ENCODE data around the gene ZBTB20.

Gene ZBTB20

GRCh38 chr3:115071601-115072000, 75.5 kb downstream of the ZBTB20 start:
- no peaks in the 10 kb centered on the region for H3K4me1 ChIP-seq (ENCODE audit: control insufficient read depth, insufficient read depth, low read length)
- H3K27ac ChIP-seq (ENCODE audit: low read length), result no peak overlapping the region
- no CpG with 5 or more reads among the region's 5 CpGs for WGBS (ENCODE audit: insufficient coverage, insufficient read length)
- no peaks in the 10 kb centered on the region for H3K27me3 ChIP-seq (ENCODE audit: control insufficient read depth, insufficient read depth, low read length)
- no peak overlapping the region for H3K4me3 ChIP-seq (ENCODE audit: low read length)
- H3K9me3 ChIP-seq (ENCODE audit: control insufficient read depth, insufficient read depth, low read length), result no peaks in the 10 kb centered on the region
- H3K36me3 ChIP-seq (ENCODE audit: control insufficient read depth, insufficient read depth, low read length), result no peaks in the 10 kb centered on the region
- DNase-seq (ENCODE audit: low read depth, low spot score), result no peak

DNA sequence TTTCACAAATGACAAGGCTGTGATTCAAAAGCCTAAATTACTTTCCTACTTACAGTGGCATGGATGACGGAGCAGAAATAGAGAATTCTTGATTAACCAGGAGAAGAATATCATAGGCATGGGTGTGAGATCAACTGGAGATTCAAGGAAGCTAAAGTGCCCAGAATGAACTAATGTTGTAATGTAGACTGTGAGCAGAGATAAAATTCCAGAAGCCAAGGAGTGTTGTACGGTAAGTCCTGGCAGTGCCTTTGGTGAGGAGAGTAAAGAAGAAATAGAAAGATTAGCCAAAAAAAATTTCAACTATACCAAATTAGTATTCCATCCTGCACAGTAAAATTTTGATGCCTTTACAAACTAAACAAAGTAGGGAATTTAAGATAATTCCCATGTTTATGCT, 75.9 kb downstream of the ZBTB20 start:
- DNase-seq (ENCODE audit: low read depth, low spot score), result no peak
- Histone ChIP-seq H3K27me3 (ENCODE audit: control insufficient read depth, insufficient read depth, low read length) (no peaks in the 10 kb centered on the region), H3K9me3 (ENCODE audit: control insufficient read depth, insufficient read depth, low read length) (no peaks in the 10 kb centered on the region), H3K36me3 (ENCODE audit: control insufficient read depth, insufficient read depth, low read length) (no peaks in the 10 kb centered on the region), H3K4me3 (ENCODE audit: low read length) (no peak overlapping the region), H3K27ac (ENCODE audit: low read length) (no peak overlapping the region), H3K4me1 (ENCODE audit: control insufficient read depth, insufficient read depth, low read length) (no peaks in the 10 kb centered on the region)
- WGBS (ENCODE audit: insufficient coverage, insufficient read length), result no CpG with 5 or more reads among the region's 2 CpGs

DNA sequence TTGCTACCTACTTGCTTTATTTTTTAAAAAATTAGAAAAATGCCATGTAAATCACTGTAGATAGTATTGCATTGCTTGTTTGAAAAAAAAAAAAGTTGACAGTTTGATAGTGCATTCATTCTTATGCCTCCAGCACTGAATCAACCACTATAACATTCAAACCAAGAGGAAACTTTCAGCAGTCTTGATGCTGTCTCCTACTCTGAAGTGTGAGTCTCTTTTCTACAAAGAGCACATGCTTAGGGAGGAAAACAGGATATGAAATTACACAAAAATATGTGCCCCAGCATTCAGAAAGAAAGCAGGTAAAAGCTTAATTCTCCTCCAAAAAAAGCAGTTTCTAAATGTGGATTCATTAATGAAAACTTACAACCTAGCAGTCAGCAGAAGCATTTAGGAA, 78.3 kb downstream of the ZBTB20 start:
- Histone ChIP-seq H3K27me3 (ENCODE audit: control insufficient read depth, insufficient read depth, low read length) (no peaks in the 10 kb centered on the region), H3K4me3 (ENCODE audit: low read length) (no peak overlapping the region), H3K9me3 (ENCODE audit: control insufficient read depth, insufficient read depth, low read length) (no peaks in the 10 kb centered on the region), H3K27ac (ENCODE audit: low read length) (no peak overlapping the region), H3K4me1 (ENCODE audit: control insufficient read depth, insufficient read depth, low read length) (no peaks in the 10 kb centered on the region), H3K36me3 (ENCODE audit: control insufficient read depth, insufficient read depth, low read length) (no peaks in the 10 kb centered on the region)
- DNase-seq (ENCODE audit: low read depth, low spot score), result no peak

DNA sequence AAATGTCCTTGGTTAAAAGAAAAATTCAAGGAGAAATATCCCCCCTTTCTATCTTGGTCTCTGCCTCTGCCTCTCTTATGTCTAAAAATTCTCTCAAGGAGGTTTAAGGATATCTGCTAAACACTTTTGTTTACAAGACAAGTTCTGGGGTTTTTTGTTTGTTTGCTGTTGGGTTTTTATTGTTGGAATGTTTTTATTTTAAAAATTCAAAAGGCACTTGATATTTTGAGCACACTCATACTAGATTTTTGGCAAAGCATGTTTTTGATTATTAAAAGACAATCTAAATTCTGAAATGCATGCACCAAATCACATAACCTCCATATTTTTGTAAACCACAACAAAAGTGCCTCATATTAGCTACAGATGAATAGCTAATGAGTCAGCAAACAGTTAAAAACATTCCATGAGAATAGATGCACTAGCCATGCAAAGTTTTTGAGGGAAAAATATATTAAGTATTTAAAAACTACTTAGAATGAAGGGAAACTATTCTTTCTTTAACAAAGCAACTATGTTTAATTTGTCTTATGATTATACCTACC, 84.6 kb downstream of the ZBTB20 start:
- Histone ChIP-seq H3K9me3 (ENCODE audit: control insufficient read depth, insufficient read depth, low read length) (no peaks in the 10 kb centered on the region), H3K27ac (ENCODE audit: low read length) (no peak overlapping the region), H3K27me3 (ENCODE audit: control insufficient read depth, insufficient read depth, low read length) (no peaks in the 10 kb centered on the region), H3K4me3 (ENCODE audit: low read length) (no peak overlapping the region), H3K36me3 (ENCODE audit: control insufficient read depth, insufficient read depth, low read length) (no peaks in the 10 kb centered on the region), H3K4me1 (ENCODE audit: control insufficient read depth, insufficient read depth, low read length) (no peaks in the 10 kb centered on the region)
- DNase-seq (ENCODE audit: low read depth, low spot score), result no peak

DNA sequence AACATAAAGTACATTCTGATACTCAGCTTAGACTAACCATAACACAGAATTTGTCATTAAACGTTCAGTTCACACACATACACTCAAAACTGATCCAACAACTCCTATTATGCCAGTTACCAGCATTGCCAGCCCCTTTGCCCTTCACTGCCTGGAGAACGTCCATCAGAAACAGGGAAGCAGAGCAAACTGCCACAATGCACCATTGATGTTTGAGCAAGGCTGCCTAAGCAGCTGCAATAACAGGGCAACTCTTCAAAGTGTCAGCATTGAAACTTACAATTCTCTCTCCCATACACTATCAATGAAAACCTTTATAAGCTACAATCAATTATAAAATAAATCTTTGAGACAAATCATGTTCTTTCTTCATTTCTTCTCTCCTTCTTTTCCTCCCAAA, 85.1 kb downstream of the ZBTB20 start:
- no peaks in the 10 kb centered on the region for H3K36me3 ChIP-seq (ENCODE audit: control insufficient read depth, insufficient read depth, low read length)
- DNase-seq (ENCODE audit: low read depth, low spot score), result no peak
- H3K9me3 ChIP-seq (ENCODE audit: control insufficient read depth, insufficient read depth, low read length), result no peaks in the 10 kb centered on the region
- no peak overlapping the region for H3K27ac ChIP-seq (ENCODE audit: low read length)
- WGBS (ENCODE audit: insufficient coverage, insufficient read length), result no CpG with 5 or more reads among the region's 2 CpGs
- H3K4me3 ChIP-seq (ENCODE audit: low read length), result no peak overlapping the region
- no peaks in the 10 kb centered on the region for H3K4me1 ChIP-seq (ENCODE audit: control insufficient read depth, insufficient read depth, low read length)
- H3K27me3 ChIP-seq (ENCODE audit: control insufficient read depth, insufficient read depth, low read length), result no peaks in the 10 kb centered on the region

DNA sequence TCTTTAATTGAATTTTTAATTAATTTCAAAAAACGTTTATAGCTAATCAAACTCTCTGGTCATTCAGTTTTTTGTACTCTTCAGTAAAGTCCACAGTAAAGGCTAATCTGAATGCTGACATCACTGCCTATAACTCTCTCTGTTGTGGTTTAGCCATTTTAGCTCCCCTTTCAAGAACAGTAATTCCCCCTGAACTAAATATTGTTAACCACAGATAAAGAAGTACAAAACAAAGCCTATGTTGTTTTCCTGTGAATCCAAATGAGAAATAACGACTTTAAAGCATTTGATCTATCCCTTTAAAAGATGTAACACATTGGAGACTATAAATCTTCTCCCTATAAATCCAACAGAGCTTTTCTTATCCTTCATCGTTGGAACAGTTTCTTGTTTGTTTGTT, 94.2 kb downstream of the ZBTB20 start:
- Histone ChIP-seq H3K27me3 (ENCODE audit: control insufficient read depth, insufficient read depth, low read length) (no peaks in the 10 kb centered on the region), H3K36me3 (ENCODE audit: control insufficient read depth, insufficient read depth, low read length) (no peaks in the 10 kb centered on the region), H3K4me1 (ENCODE audit: control insufficient read depth, insufficient read depth, low read length) (no peaks in the 10 kb centered on the region), H3K27ac (ENCODE audit: low read length) (no peak overlapping the region), H3K9me3 (ENCODE audit: control insufficient read depth, insufficient read depth, low read length) (no peaks in the 10 kb centered on the region), H3K4me3 (ENCODE audit: low read length) (no peak overlapping the region)
- no CpG with 5 or more reads among the region's 3 CpGs for WGBS (ENCODE audit: insufficient coverage, insufficient read length)
- DNase-seq (ENCODE audit: low read depth, low spot score), result no peak

DNA sequence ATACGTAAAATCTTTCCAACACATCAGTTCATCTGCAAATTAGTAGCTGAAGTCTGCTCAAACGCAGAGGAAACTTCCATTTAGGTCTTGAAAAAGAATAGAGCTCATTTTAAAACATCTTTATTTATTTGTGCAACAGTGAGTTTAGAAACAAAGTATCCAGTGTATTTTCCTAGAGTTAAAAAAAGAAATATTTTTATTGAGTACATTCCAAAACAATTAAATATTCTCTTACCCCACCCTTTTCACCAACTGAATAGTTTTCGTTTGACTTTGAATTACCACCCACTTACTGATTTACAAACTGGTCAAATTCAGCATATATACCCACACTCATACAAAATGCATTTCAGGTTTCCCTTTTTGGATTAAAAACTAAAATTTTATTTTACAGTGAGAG, 104.7 kb downstream of the ZBTB20 start:
- H3K4me1 ChIP-seq (ENCODE audit: control insufficient read depth, insufficient read depth, low read length), result no peaks in the 10 kb centered on the region
- no peak overlapping the region for H3K4me3 ChIP-seq (ENCODE audit: low read length)
- WGBS (ENCODE audit: insufficient coverage, insufficient read length), result 100% methylated on average over 1 of the region's 3 CpGs

GRCh38 chr3:115040673-115041286, 106.3 kb downstream of the ZBTB20 start:
- Histone ChIP-seq H3K4me3 (ENCODE audit: low read length) (no peak overlapping the region), H3K4me1 (ENCODE audit: control insufficient read depth, insufficient read depth, low read length) (no peaks in the 10 kb centered on the region), H3K36me3 (ENCODE audit: control insufficient read depth, insufficient read depth, low read length) (no peaks in the 10 kb centered on the region), H3K27me3 (ENCODE audit: control insufficient read depth, insufficient read depth, low read length) (no peaks in the 10 kb centered on the region), H3K27ac (ENCODE audit: low read length) (no peak overlapping the region), H3K9me3 (ENCODE audit: control insufficient read depth, insufficient read depth, low read length) (no peaks in the 10 kb centered on the region)
- no CpG with 5 or more reads among the region's 4 CpGs for whole genome bisulfite sequencing (ENCODE audit: insufficient coverage, insufficient read length)
- no peak for DNase-seq (ENCODE audit: low read depth, low spot score)

More for the DNA sequence above, 104.7 kb downstream of the ZBTB20 start:
- H3K36me3 ChIP-seq (ENCODE audit: control insufficient read depth, insufficient read depth, low read length), result no peaks in the 10 kb centered on the region
- no peak overlapping the region for H3K27ac ChIP-seq (ENCODE audit: low read length)
- no peak for DNase-seq (ENCODE audit: low read depth, low spot score)
- no peaks in the 10 kb centered on the region for H3K9me3 ChIP-seq (ENCODE audit: control insufficient read depth, insufficient read depth, low read length)
- H3K27me3 ChIP-seq (ENCODE audit: control insufficient read depth, insufficient read depth, low read length), result no peaks in the 10 kb centered on the region

- no peak overlapping the region for H3K4me3 ChIP-seq (ENCODE audit: low read length)
- H3K36me3 ChIP-seq (ENCODE audit: control insufficient read depth, insufficient read depth, low read length), result no peaks in the 10 kb centered on the region
- H3K4me1 ChIP-seq (ENCODE audit: control insufficient read depth, insufficient read depth, low read length), result no peaks in the 10 kb centered on the region
- no peaks in the 10 kb centered on the region for H3K9me3 ChIP-seq (ENCODE audit: control insufficient read depth, insufficient read depth, low read length)
- H3K27ac ChIP-seq (ENCODE audit: low read length), result no peak overlapping the region
- no peaks in the 10 kb centered on the region for H3K27me3 ChIP-seq (ENCODE audit: control insufficient read depth, insufficient read depth, low read length)
- DNase-seq (ENCODE audit: low read depth, low spot score), result no peak
These were observed 106.8 kb downstream of the ZBTB20 start for GRCh38 chr3:115040246-115040645.

- Histone ChIP-seq H3K27ac (ENCODE audit: low read length) (no peak overlapping the region), H3K4me3 (ENCODE audit: low read length) (no peak overlapping the region), H3K4me1 (ENCODE audit: control insufficient read depth, insufficient read depth, low read length) (no peaks in the 10 kb centered on the region), H3K27me3 (ENCODE audit: control insufficient read depth, insufficient read depth, low read length) (no peaks in the 10 kb centered on the region), H3K9me3 (ENCODE audit: control insufficient read depth, insufficient read depth, low read length) (no peaks in the 10 kb centered on the region), H3K36me3 (ENCODE audit: control insufficient read depth, insufficient read depth, low read length) (no peaks in the 10 kb centered on the region)
- no CpG with 5 or more reads among the region's 1 CpG for WGBS (ENCODE audit: insufficient coverage, insufficient read length)
- DNase-seq (ENCODE audit: low read depth, low spot score), result no peak
These were observed 108.3 kb downstream of the ZBTB20 start for GRCh38 chr3:115038817-115039216.

- Histone ChIP-seq H3K27me3 (ENCODE audit: control insufficient read depth, insufficient read depth, low read length) (no peaks in the 10 kb centered on the region), H3K36me3 (ENCODE audit: control insufficient read depth, insufficient read depth, low read length) (no peaks in the 10 kb centered on the region), H3K27ac (ENCODE audit: low read length) (no peak overlapping the region), H3K4me3 (ENCODE audit: low read length) (no peak overlapping the region), H3K9me3 (ENCODE audit: control insufficient read depth, insufficient read depth, low read length) (no peaks in the 10 kb centered on the region), H3K4me1 (ENCODE audit: control insufficient read depth, insufficient read depth, low read length) (no peaks in the 10 kb centered on the region)
- no CpG with 5 or more reads among the region's 1 CpG for WGBS (ENCODE audit: insufficient coverage, insufficient read length)
- DNase-seq (ENCODE audit: low read depth, low spot score), result no peak
These were observed 124.2 kb downstream of the ZBTB20 start for GRCh38 chr3:115022835-115023398.
